ELR (cell line): ENCODE results near the gene CDC37L1.
A peak's percentile ranks its signal among the peaks of the same experiment; 100 is the strongest.
"Not testable (repeated sequence)": the region's sequence is repeated elsewhere in the genome, so short reads cannot be mapped to it uniquely, and the experiment has no call there.

Experiments
- DNase-seq: peaks from one replicate; pipeline ENCODE4 v3.0.0-alpha.2; 2015; ENCODE audit warnings: low read depth

CDC37L1 gene

GRCh38 chr9:4679268-4680172 lies at the start of gene CDC37L1:
CDC37L1 (plus strand) TSS chr9:4679569; CDS start chr9:4679768, 199 bp downstream.
- peak; percentile 96 for DNase-seq

GRCh38 chr9:4630836-4631235 lies 48.5 kb upstream of the CDC37L1 start:
- peak; percentile 7 for DNase-seq

GRCh38 chr9:4638968-4639367 lies 40.4 kb upstream of the CDC37L1 start:
- DNase-seq = no peak

GRCh38 chr9:4639420-4639819 lies 39.9 kb upstream of the CDC37L1 start:
- no peak for DNase-seq

GRCh38 chr9:4640027-4640426 lies 39.3 kb upstream of the CDC37L1 start:
- DNase-seq = peak; percentile 36

- no peak for DNase-seq
Observed at GRCh38 chr9:4642351-4642750, 37.0 kb upstream of the CDC37L1 start.

GRCh38 chr9:4654084-4654483 lies 25.3 kb upstream of the CDC37L1 start:
- no peak for DNase-seq

- no peak for DNase-seq
Observed at GRCh38 chr9:4654538-4654937, 24.8 kb upstream of the CDC37L1 start.

- DNase-seq = not testable (repeated sequence)
Observed at GRCh38 chr9:4656196-4656595, 23.2 kb upstream of the CDC37L1 start.

GRCh38 chr9:4656621-4657020 lies 22.7 kb upstream of the CDC37L1 start:
- DNase-seq = no peak

- DNase-seq = no peak
Observed at GRCh38 chr9:4657426-4658159, 21.8 kb upstream of the CDC37L1 start.

GRCh38 chr9:4660665-4661064 lies 18.7 kb upstream of the CDC37L1 start:
- DNase-seq = not testable (repeated sequence)

GRCh38 chr9:4661165-4661564 lies 18.2 kb upstream of the CDC37L1 start:
- DNase-seq = peak; percentile 52

GRCh38 chr9:4661611-4662010 lies 17.8 kb upstream of the CDC37L1 start:
- DNase-seq = no peak

- DNase-seq = peak; percentile 89
Observed at GRCh38 chr9:4662108-4662988, 17.0 kb upstream of the CDC37L1 start, which contains the start of gene PLPP6. PLPP6 (plus strand) TSS chr9:4662294; CDS start chr9:4662376, 82 bp downstream.

- no peak for DNase-seq
Observed at GRCh38 chr9:4662989-4663792, 16.2 kb upstream of the CDC37L1 start.

- no peak for DNase-seq
Observed at GRCh38 chr9:4663956-4664355, 15.4 kb upstream of the CDC37L1 start.

GRCh38 chr9:4665357-4665756 lies 14.0 kb upstream of the CDC37L1 start:
- peak; percentile 40 for DNase-seq

- peak; percentile 63 for DNase-seq
Observed at GRCh38 chr9:4666042-4666699, 13.2 kb upstream of the CDC37L1 start, which contains the start of gene SPATA6L. SPATA6L (minus strand) TSS chr9:4666480; CDS start chr9:4666250, 230 bp downstream.

- DNase-seq = no peak
Observed at GRCh38 chr9:4667681-4668080, 11.7 kb upstream of the CDC37L1 start.
